SU-DHL-6 (cell line): ENCODE data around the gene ADGRD2.

Experiments
- H2AFZ ChIP-seq: fragments of 200-600 bp; sonication (generic); 2 replicates; pipeline ENCODE4 v1.6.1; 2014; ENCODE audit warnings: low read depth, mild to moderate bottlenecking, moderate library complexity, mixed read lengths, antibody characterized with exemption, low read length; ENCODE audit not compliant: severe bottlenecking
- H3F3A ChIP-seq: fragments of 200-600 bp; shearing (Covaris generic); 2 replicates; pipeline ENCODE4 v1.6.0; 2016; ENCODE audit warnings: antibody characterized with exemption, mild to moderate bottlenecking; ENCODE audit not compliant: insufficient read depth
- H3K27ac ChIP-seq: fragments of 200-600 bp; sonication (generic); 2 replicates; pipeline ENCODE4 v1.5.1; 2016; ENCODE audit warnings: low read depth, mild to moderate bottlenecking, low read length, moderate library complexity, mixed read lengths
- H3K27me3 ChIP-seq: fragments of 200-600 bp; sonication (generic), shearing (Covaris generic); 2 replicates; pipeline ENCODE4 v1.6.0; 2014; ENCODE audit warnings: mild to moderate bottlenecking, low read length
- H3K36me3 ChIP-seq: fragments of 200-600 bp; sonication (generic); 2 replicates; pipeline ENCODE4 v1.6.1; 2014; ENCODE audit warnings: mild to moderate bottlenecking, low read length, mixed read lengths
- H3K4me2 ChIP-seq: fragments of 300-600, 200-600 bp; shearing (Covaris generic), sonication (generic); 2 replicates; pipeline ENCODE4 v1.6.0; 2014; ENCODE audit warnings: low read length, low read depth, mild to moderate bottlenecking; ENCODE audit not compliant: poor library complexity, severe bottlenecking
- H3K4me3 ChIP-seq: fragments of 200-600 bp; sonication (generic); 2 replicates; pipeline ENCODE4 v1.5.1; 2014; ENCODE audit warnings: antibody characterized with exemption, low read length, mild to moderate bottlenecking, mixed read lengths; ENCODE audit not compliant: insufficient read depth, poor library complexity, severe bottlenecking
- H3K79me2 ChIP-seq: fragments of 200-600 bp; sonication (generic); 2 replicates; pipeline ENCODE4 v1.6.1; 2014; ENCODE audit warnings: mild to moderate bottlenecking, low read length, moderate library complexity; ENCODE audit not compliant: insufficient read depth
- H3K9ac ChIP-seq: fragments of 200-600 bp; sonication (generic); 2 replicates; pipeline ENCODE4 v1.7.0; 2014; ENCODE audit warnings: mild to moderate bottlenecking, low read length
- H3K9me2 ChIP-seq: fragments of 200-600 bp; sonication (generic); replicated peaks from 2 replicates; pipeline ENCODE4 v1.6.1; 2014; ENCODE audit warnings: low read length; ENCODE audit not compliant: insufficient read depth
- H3K9me3 ChIP-seq: fragments of 200-600 bp; sonication (generic); 2 replicates; pipeline ENCODE4 v1.6.1; 2014; ENCODE audit warnings: low read length, mixed read lengths; ENCODE audit not compliant: insufficient read depth
- H4K20me1 ChIP-seq: fragments of 200-600 bp; sonication (generic); 2 replicates; pipeline ENCODE4 v1.6.1; 2014; ENCODE audit warnings: low read depth, mild to moderate bottlenecking, antibody characterized with exemption, low read length, moderate library complexity, mixed read lengths
- CTCF ChIP-seq: fragments of 200-600 bp; sonication (generic); IDR thresholded peaks from one replicate; pipeline ENCODE4 v1.5.1; 2017; ENCODE audit warnings: antibody characterized with exemption, mild to moderate bottlenecking, low read length, moderate library complexity; ENCODE audit not compliant: insufficient read depth, poor library complexity, severe bottlenecking
- EZH2phosphoT487 ChIP-seq: fragments of 200-600 bp; sonication (generic), shearing (Covaris generic); conservative IDR thresholded peaks from 2 replicates; pipeline ENCODE4 v1.6.1; 2018; ENCODE audit warnings: mild to moderate bottlenecking, antibody characterized with exemption, low read length, moderate library complexity, mixed read lengths

ADGRD2 gene

GRCh38 chr9:124503713-124504529 lies 53.7 kb downstream of the ADGRD2 start:
- H3K36me3 ChIP-seq = no peaks in the 10 kb centered on the region
- H3K79me2 ChIP-seq = no peaks in the 10 kb centered on the region
- H3K9ac ChIP-seq = no peak overlapping the region
- H3K27me3 ChIP-seq = no peaks in the 10 kb centered on the region
- H4K20me1 ChIP-seq = no peaks in the 10 kb centered on the region
- H3K4me2 ChIP-seq = no peak overlapping the region
- H3K4me3 ChIP-seq = no peak overlapping the region
- H3K9me3 ChIP-seq = no peaks in the 10 kb centered on the region
- no peak overlapping the region for H3K27ac ChIP-seq
- H3K9me2 ChIP-seq = no peaks in the 10 kb centered on the region
- H2AFZ ChIP-seq = no peak overlapping the region
- TF ChIP-seq CTCF = no peak
- TF ChIP-seq EZH2phosphoT487 = no peak
- no peaks in the 10 kb centered on the region for H3F3A ChIP-seq

GRCh38 chr9:124504530-124505005 lies 54.3 kb downstream of the ADGRD2 start:
- H3K4me3 ChIP-seq = no peak overlapping the region
- TF ChIP-seq CTCF (no peak), EZH2phosphoT487 (no peak)
- no peak overlapping the region for H3K9ac ChIP-seq
- H3K27me3 ChIP-seq = no peaks in the 10 kb centered on the region
- no peaks in the 10 kb centered on the region for H3F3A ChIP-seq
- no peaks in the 10 kb centered on the region for H3K9me2 ChIP-seq
- no peak overlapping the region for H3K27ac ChIP-seq
- H3K9me3 ChIP-seq = no peaks in the 10 kb centered on the region
- H2AFZ ChIP-seq = no peak overlapping the region
- H3K79me2 ChIP-seq = no peaks in the 10 kb centered on the region
- no peaks in the 10 kb centered on the region for H3K36me3 ChIP-seq
- no peak overlapping the region for H3K4me2 ChIP-seq
- no peaks in the 10 kb centered on the region for H4K20me1 ChIP-seq

GRCh38 chr9:124505006-124505900 lies 55.0 kb downstream of the ADGRD2 start:
- no peaks in the 10 kb centered on the region for H3K27me3 ChIP-seq
- no peaks in the 10 kb centered on the region for H4K20me1 ChIP-seq
- H3K36me3 ChIP-seq = no peaks in the 10 kb centered on the region
- no peak overlapping the region for H3K27ac ChIP-seq
- no peaks in the 10 kb centered on the region for H3K79me2 ChIP-seq
- no peaks in the 10 kb centered on the region for H3K9me3 ChIP-seq
- H2AFZ ChIP-seq = no peak overlapping the region
- H3K4me3 ChIP-seq = no peak overlapping the region
- H3K9me2 ChIP-seq = no peaks in the 10 kb centered on the region
- H3K4me2 ChIP-seq = no peak overlapping the region
- no peak overlapping the region for H3K9ac ChIP-seq
- H3F3A ChIP-seq = no peaks in the 10 kb centered on the region
- TF ChIP-seq CTCF (no peak), EZH2phosphoT487 (no peak)
